ENCODE data around the gene SNPH. TPM values are rescaled to one million over a fixed set of nuclear protein-coding genes. Genes with fewer than 3 reads are reported as not detected.

SNPH gene
- total and polyA plus RNA-seq, 4 donors = 0.04 to 0.50 (median 0.21) TPM

- Histone ChIP-seq H3K36me3 (ENCODE audit: control insufficient read depth in 4 of 4, insufficient read depth in 3 of 4, low read depth in 1 of 4, low read length in 3 of 4) (no peaks in the 10 kb centered on the region), H3K27ac (ENCODE audit: low read depth in 1 of 2, low read length in 2 of 2) (no peak overlapping the region), H3K4me1 (ENCODE audit: control insufficient read depth in 4 of 4, insufficient read depth in 4 of 4, low read length in 3 of 4) (peaks cover 0 to 5% (median 2%) of the 10 kb centered on the region in 4 donors), H3K9me3 (ENCODE audit: control insufficient read depth in 4 of 4, low read length in 3 of 4) (no peaks in the 10 kb centered on the region), H3K27me3 (ENCODE audit: control insufficient read depth in 4 of 4, insufficient read depth in 4 of 4, low read length in 3 of 4) (no peaks in the 10 kb centered on the region), H3K4me3 (ENCODE audit: low read depth in 1 of 3, low read length in 3 of 3) (no peak overlapping the region), H3K9ac (ENCODE audit: low read depth in 1 of 2, low read length in 2 of 2) (no peak overlapping the region)
- WGBS = 82% methylated on average over 9 of the region's 9 CpGs
- DNase-seq (ENCODE audit: low spot score) = no peak
- TF ChIP-seq ZBTB33 (IDR thresholded peaks at IDR 0.05) (no peak), HNF4A (conservative IDR thresholded peaks at IDR 0.05) (no peak), EGR1 (IDR thresholded peaks at IDR 0.05; ENCODE audit: low read depth in 2 of 2) (no peak), SP1 (IDR thresholded peaks at IDR 0.05) (no peak), NR2F2 (IDR thresholded peaks at IDR 0.05) (no peak), RAD21 (IDR thresholded peaks at IDR 0.05) (no peak), MAX (IDR thresholded peaks at IDR 0.05) (no peak), REST (IDR thresholded peaks at IDR 0.05) (no peak), RXRA (IDR thresholded peaks at IDR 0.05) (no peak), JUND (IDR thresholded peaks at IDR 0.05) (no peak), YY1 (IDR thresholded peaks at IDR 0.05) (no peak), FOXA2 (IDR thresholded peaks at IDR 0.05) (no peak), FOXA1 (IDR thresholded peaks at IDR 0.05) (no peak), TAF1 (conservative IDR thresholded peaks at IDR 0.05) (no peak), HNF4G (IDR thresholded peaks at IDR 0.05) (no peak), GABPA (IDR thresholded peaks at IDR 0.05 in 1 of 2, conservative IDR thresholded peaks at IDR 0.05 in 1 of 2) (no peak), ATF3 (IDR thresholded peaks at IDR 0.05) (no peak), CTCF (IDR thresholded peaks at IDR 0.05; ENCODE audit: low read depth, low read length, missing input control) (no peak)
Observed at GRCh38 chr20:1286267-1287024, 20.4 kb downstream of the SNPH start.

Measured in liver (tissue), 9 donors.